IMR-90 (cell line): ENCODE measurements around the gene SOCS3. TPM values are rescaled to one million over a fixed set of nuclear protein-coding genes. Genes with fewer than 3 reads are reported as not detected.

ENCODE experiments used
- ATAC-seq: fragments of 200-7000 bp; cut with Tn5 transposase; 2 replicates; pipeline ENCODE4 v1.9.1; 2020; ENCODE audit warnings: low read depth, mild to moderate bottlenecking, moderate library complexity
- BruUV-seq: library from RNA; stranded (reverse); fragments of 400-500 nt; replicated peaks from 2 replicates; lab custom pipeline; 2021; lab: Mats Ljungman, UMichigan
- CTCF ChIA-PET: fragments of 300-600 bp; formaldehyde crosslinking; extraction: SDS; loops from one replicate; lab custom pipeline; 2021; ENCODE audit warnings: antibody characterized with exemption; lab: Yijun Ruan, JAX
- POLR2A ChIA-PET: fragments of 300-600 bp; sonication (Branson Sonifier 250); formaldehyde crosslinking; loops from one replicate; lab custom pipeline; 2022; ENCODE audit warnings: antibody characterized with exemption; ENCODE audit not compliant: unreplicated experiment; lab: Charles Lee
- DNase-seq: peaks from one replicate; pipeline ENCODE4 v3.0.0; 2013
- H2AFZ ChIP-seq: replicated peaks from 2 replicates; pipeline ENCODE3; 2013; ENCODE audit warnings: low read length, mild to moderate bottlenecking; ENCODE audit not compliant: poor library complexity
- H2AK5ac ChIP-seq: 2 replicates; pipeline ENCODE4 v1.6.1; 2013; ENCODE audit warnings: low read depth, low read length, inconsistent platforms
- H2AK9ac ChIP-seq: replicated peaks from 2 replicates; pipeline ENCODE3; 2013; ENCODE audit warnings: mild to moderate bottlenecking, low read depth, low read length, moderate library complexity; ENCODE audit not compliant: poor library complexity
- H2BK120ac ChIP-seq: 2 replicates; pipeline ENCODE4 v1.6.1; 2013; ENCODE audit warnings: low read depth, low read length, inconsistent platforms
- H2BK15ac ChIP-seq: 3 replicates; pipeline ENCODE4 v1.6.1; 2013; ENCODE audit warnings: low read depth, low read length, inconsistent platforms
- H2BK20ac ChIP-seq: 2 replicates; pipeline ENCODE4 v1.6.1; 2013; ENCODE audit warnings: low read depth, mild to moderate bottlenecking, inconsistent platforms, low read length, moderate library complexity
- H2BK5ac ChIP-seq: 2 replicates; pipeline ENCODE4 v1.6.1; 2013; ENCODE audit warnings: mild to moderate bottlenecking, low read depth, low read length, inconsistent platforms; ENCODE audit not compliant: poor library complexity, severe bottlenecking
- H3K14ac ChIP-seq: replicated peaks from 2 replicates; pipeline ENCODE4 v1.6.1; 2013; ENCODE audit warnings: low read depth, low read length, inconsistent platforms
- H3K18ac ChIP-seq: 2 replicates; pipeline ENCODE4 v1.6.1; 2013; ENCODE audit warnings: low read depth, low read length, control low read depth
- H3K23ac ChIP-seq: 2 replicates; pipeline ENCODE4 v1.6.1; 2013; ENCODE audit warnings: low read depth, low read length, inconsistent platforms
- H3K27ac ChIP-seq: 2 replicates; pipeline ENCODE4 v1.5.1; 2013; ENCODE audit warnings: mild to moderate bottlenecking, control low read depth, low read length; ENCODE audit not compliant: insufficient read depth
- H3K27me3 ChIP-seq: 2 replicates; pipeline ENCODE4 v1.6.1; 2013; ENCODE audit warnings: low read length; ENCODE audit not compliant: control insufficient read depth, insufficient read depth
- H3K36me3 ChIP-seq: 2 replicates; pipeline ENCODE4 v1.6.1; 2013; ENCODE audit warnings: low read length, mixed read lengths; ENCODE audit not compliant: control insufficient read depth, insufficient read depth
- H3K4ac ChIP-seq: 2 replicates; pipeline ENCODE4 v1.6.1; 2013; ENCODE audit warnings: low read depth, low read length, inconsistent platforms
- H3K4me1 ChIP-seq: 2 replicates; pipeline ENCODE4 v1.6.1; 2013; ENCODE audit warnings: low read length, mixed read lengths; ENCODE audit not compliant: control insufficient read depth, insufficient read depth
- H3K4me2 ChIP-seq: 2 replicates; pipeline ENCODE4 v1.6.1; 2013; ENCODE audit warnings: low read depth, mild to moderate bottlenecking, control low read depth, low read length, moderate library complexity
- H3K4me3 ChIP-seq: 2 replicates; pipeline ENCODE4 v1.5.1; 2013; ENCODE audit warnings: low read depth, mild to moderate bottlenecking, control low read depth, low read length, moderate library complexity; ENCODE audit not compliant: insufficient read depth
- H3K56ac ChIP-seq: 2 replicates; pipeline ENCODE4 v1.6.1; 2013; ENCODE audit warnings: low read length, inconsistent platforms; ENCODE audit not compliant: insufficient read depth; ENCODE audit errors: extremely low read depth
- H3K79me1 ChIP-seq, 2 experiments: 2 replicates each; pipeline ENCODE4 v1.6.1; 2013; ENCODE audit warnings: low read length in 2 of 2, inconsistent platforms in 1 of 2, low read depth in 1 of 2
- H3K9ac ChIP-seq: 2 replicates; pipeline ENCODE4 v1.6.1; 2013; ENCODE audit warnings: low read depth, low read length, control low read depth
- H3K9me1 ChIP-seq: 2 replicates; pipeline ENCODE4 v1.6.1; 2013; ENCODE audit warnings: low read length, inconsistent platforms; ENCODE audit not compliant: insufficient read depth
- H3K9me3 ChIP-seq: 2 replicates; pipeline ENCODE4 v1.6.1; 2013; ENCODE audit warnings: low read length; ENCODE audit not compliant: control insufficient read depth, insufficient read depth
- H4K20me1 ChIP-seq: 2 replicates; pipeline ENCODE4 v1.6.1; 2013; ENCODE audit warnings: low read length, inconsistent platforms; ENCODE audit not compliant: insufficient read depth
- H4K5ac ChIP-seq: 2 replicates; pipeline ENCODE4 v1.6.1; 2013; ENCODE audit warnings: mild to moderate bottlenecking, low read depth, low read length, control low read depth
- H4K8ac ChIP-seq, 2 experiments: 2 replicates each; pipeline ENCODE4 v1.6.1; 2013; ENCODE audit warnings: low read depth in 2 of 2, low read length in 2 of 2, control low read depth in 1 of 2, inconsistent platforms in 1 of 2
- H4K91ac ChIP-seq: 2 replicates; pipeline ENCODE4 v1.6.1; 2013; ENCODE audit warnings: low read depth, low read length, inconsistent platforms; ENCODE audit not compliant: insufficient read depth
- MAFK ChIP-seq: IDR thresholded peaks from 2 replicates; pipeline ENCODE4 v1.6.1; 2012; ENCODE audit warnings: low read depth, low read length, improper control_type of control experiment
- MAZ ChIP-seq: IDR thresholded peaks from 2 replicates; pipeline ENCODE4 v1.6.1; 2012; ENCODE audit warnings: low read depth, mild to moderate bottlenecking, low read length, improper control_type of control experiment, moderate library complexity, borderline replicate concordance
- RAD21 ChIP-seq: IDR thresholded peaks from 2 replicates; pipeline ENCODE4 v1.6.1; 2012; ENCODE audit warnings: low read length, improper control_type of control experiment
- SMC3 ChIP-seq: fragments of 150-350 bp; IDR thresholded peaks from 2 replicates; pipeline ENCODE4 v1.6.1; 2016; ENCODE audit warnings: low read depth, mild to moderate bottlenecking, antibody characterized with exemption, low read length, moderate library complexity
- WGBS, 2 experiments: methylation state at CpG; one replicate each; pipeline versions ENCODE4 v1.1.5 to v1.1.7; 2013; ENCODE audit warnings: missing lambda C conversion rate in 2 of 2; ENCODE audit not compliant: insufficient read length in 1 of 2; ENCODE audit errors: extremely low coverage in 2 of 2; 5-methylcytosine and 5-hydroxymethylcytosine counted together
- dilution Hi-C: fragments of 300-500 bp; cut with HindIII; formaldehyde crosslinking; loops from one replicate; pipeline ENCODE4 v1.14.3; 2018; ENCODE audit warnings: low sequenced_read_pairs; ENCODE audit not compliant: unreplicated experiment
- in situ Hi-C: fragments of 300-500 bp; cut with MboI; formaldehyde crosslinking; loops from 3 replicates; pipeline ENCODE4 v1.14.3; 2019; ENCODE audit warnings: low sequenced_read_pairs, inconsistent platforms, mixed read lengths
- intact Hi-C: fragments of 100-400 bp; cut with micrococcal nuclease; formaldehyde crosslinking; loops from 2 replicates; pipeline ENCODE4 v1.10.0; 2022
- polyA plus RNA-seq, 3 experiments: library from polyadenylated mRNA; depleted of rRNA; stranded (reverse); fragments of >200 nt; gene quantifications; 2 replicates each; pipeline ENCODE4 v1.2.3, GENCODE V29; 2012; ENCODE audit warnings: low replicate concordance in 1 of 3
- total RNA-seq: library from RNA; depleted of rRNA; stranded (reverse); fragments of >200 nt; gene quantifications from 2 replicates; pipeline ENCODE4 v1.2.3, GENCODE V29; 2012
- TF ChIP-seq, protein P1 (sequence below): fragments of 150-350 bp; IDR thresholded peaks from 2 replicates; pipeline ENCODE4 v1.6.1; 2017; ENCODE audit warnings: mild to moderate bottlenecking, antibody characterized with exemption, low read length, low read depth

SOCS3 gene
- total and polyA plus RNA-seq, 2 of the 4 experiments (the other 2 are of a cell fraction), result 19.2 to 19.9 TPM

DNA sequence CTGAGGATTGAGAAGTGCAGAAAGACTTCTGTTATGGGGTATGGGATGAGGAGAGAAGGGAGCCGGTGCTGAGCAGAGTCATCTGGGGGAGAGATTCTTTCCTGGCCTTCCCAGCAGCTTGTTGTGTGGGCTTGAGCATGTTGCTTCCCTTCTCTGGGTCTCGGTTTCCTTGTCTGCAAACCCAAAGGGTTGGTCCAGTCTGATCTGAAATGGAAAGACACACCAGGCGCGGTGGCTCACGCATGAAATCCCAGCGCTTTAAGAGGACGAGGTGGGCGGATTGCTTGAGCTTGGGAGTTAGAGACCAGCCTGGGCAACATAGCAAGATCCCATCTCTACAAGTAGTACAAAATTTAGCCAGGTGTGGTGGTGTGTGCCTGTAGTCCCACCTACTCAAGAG, 6.0 kb downstream of the SOCS3 start:
- no peak for TF ChIP-seq MAFK
- TF ChIP-seq, protein P1, sequence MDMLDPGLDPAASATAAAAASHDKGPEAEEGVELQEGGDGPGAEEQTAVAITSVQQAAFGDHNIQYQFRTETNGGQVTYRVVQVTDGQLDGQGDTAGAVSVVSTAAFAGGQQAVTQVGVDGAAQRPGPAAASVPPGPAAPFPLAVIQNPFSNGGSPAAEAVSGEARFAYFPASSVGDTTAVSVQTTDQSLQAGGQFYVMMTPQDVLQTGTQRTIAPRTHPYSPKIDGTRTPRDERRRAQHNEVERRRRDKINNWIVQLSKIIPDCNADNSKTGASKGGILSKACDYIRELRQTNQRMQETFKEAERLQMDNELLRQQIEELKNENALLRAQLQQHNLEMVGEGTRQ, result no peak
- TF ChIP-seq RAD21, result no peak
- TF ChIP-seq SMC3, result no peak
- TF ChIP-seq MAZ, result no peak
- Histone ChIP-seq H4K5ac (peak overlapping the region; percentile 52), H2BK5ac (peak overlapping the region; percentile 95), H2BK20ac (peak overlapping the region; percentile 97), H3K27ac (peak overlapping the region; percentile 97), H4K91ac (peak overlapping the region; percentile 96), H3K4me1 (peaks cover 31% of the 10 kb centered on the region), H3K9ac (peak overlapping the region; percentile 60), H2AFZ (no peak overlapping the region), H3K14ac (peak overlapping the region; percentile 82), H3K23ac (peak overlapping the region; percentile 93), H2BK15ac (peak overlapping the region; percentile 96), H3K18ac (peak overlapping the region; percentile 52), H4K8ac (peak overlapping the region; percentile 63 to 89; a peak in 3 of 4 replicates), H2AK5ac (peak overlapping the region; percentile 96), H3K4me3 (no peak overlapping the region), H3K4me2 (peak overlapping the region; percentile 59), H3K56ac (peak overlapping the region; percentile 87), H3K9me3 (no peaks in the 10 kb centered on the region), H2AK9ac (peak overlapping the region; percentile 98), H3K79me1 (peaks cover 5 to 52% of the 10 kb centered on the region in 2 experiments; a peak in 3 of 4 replicates), H3K36me3 (peaks cover 31% of the 10 kb centered on the region), H3K9me1 (peaks cover 24% of the 10 kb centered on the region), H3K4ac (peak overlapping the region; percentile 96), H4K20me1 (peaks cover 49% of the 10 kb centered on the region), H3K27me3 (no peaks in the 10 kb centered on the region), H2BK120ac (peak overlapping the region; percentile 98)
- BruUV-seq, result no TSS peak
- dilution Hi-C loops, result no loop called here
- intact Hi-C loops, result no loop called here
- CTCF ChIA-PET, result interaction anchor here (0.6 kb wide), 1 partner anchor 38 kb away, joined by 4 read pairs; no protein-coding TSS in a partner anchor
- POLR2A ChIA-PET, result interaction anchor here (0.6 to 0.7 kb wide), 2 partner anchors 66 to 138 kb away, joined by 4 to 5 read pairs; no protein-coding TSS in a partner anchor
- in situ Hi-C loops, result no loop called here
- ATAC-seq, result no peak
- WGBS, 2 experiments, result 89% methylated on average over 4 of the region's 8 CpGs; no CpG with 5 or more reads in 1 of the 2 experiments
- no peak for DNase-seq
